Breast epithelium (tissue), 3 donors: ENCODE measurements around the gene FZR1.

ENCODE experiments used
- POLR2A ChIP-seq: fragments of 450-650 bp; IDR thresholded peaks from one replicate; pipeline ENCODE4 v1.6.1; 2016; ENCODE audit warnings: antibody characterized with exemption, mild to moderate bottlenecking, moderate library complexity
- POLR2AphosphoS5 ChIP-seq, 3 donors: sonication (generic); formaldehyde crosslinking; IDR thresholded peaks; one replicate each; pipeline ENCODE4 v1.6.1; 2017; ENCODE audit warnings: antibody characterized with exemption in 3 of 3
- TF ChIP-seq, protein P1 (sequence below), 3 donors: fragments of 450-650 bp; IDR thresholded peaks; one replicate each; pipeline ENCODE4 v1.5.1; 2016 to 2017; ENCODE audit warnings: antibody characterized with exemption in 3 of 3, mild to moderate bottlenecking in 3 of 3, moderate library complexity in 3 of 3

GRCh38 chr19:3585301-3586126, 79.4 kb downstream of the FZR1 start, which contains the start of gene GIPC3:
- no peak for TF ChIP-seq POLR2A
- TF ChIP-seq, protein P1, sequence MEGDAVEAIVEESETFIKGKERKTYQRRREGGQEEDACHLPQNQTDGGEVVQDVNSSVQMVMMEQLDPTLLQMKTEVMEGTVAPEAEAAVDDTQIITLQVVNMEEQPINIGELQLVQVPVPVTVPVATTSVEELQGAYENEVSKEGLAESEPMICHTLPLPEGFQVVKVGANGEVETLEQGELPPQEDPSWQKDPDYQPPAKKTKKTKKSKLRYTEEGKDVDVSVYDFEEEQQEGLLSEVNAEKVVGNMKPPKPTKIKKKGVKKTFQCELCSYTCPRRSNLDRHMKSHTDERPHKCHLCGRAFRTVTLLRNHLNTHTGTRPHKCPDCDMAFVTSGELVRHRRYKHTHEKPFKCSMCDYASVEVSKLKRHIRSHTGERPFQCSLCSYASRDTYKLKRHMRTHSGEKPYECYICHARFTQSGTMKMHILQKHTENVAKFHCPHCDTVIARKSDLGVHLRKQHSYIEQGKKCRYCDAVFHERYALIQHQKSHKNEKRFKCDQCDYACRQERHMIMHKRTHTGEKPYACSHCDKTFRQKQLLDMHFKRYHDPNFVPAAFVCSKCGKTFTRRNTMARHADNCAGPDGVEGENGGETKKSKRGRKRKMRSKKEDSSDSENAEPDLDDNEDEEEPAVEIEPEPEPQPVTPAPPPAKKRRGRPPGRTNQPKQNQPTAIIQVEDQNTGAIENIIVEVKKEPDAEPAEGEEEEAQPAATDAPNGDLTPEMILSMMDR (IDR thresholded peaks at IDR 0.05): no peak
- no peak for TF ChIP-seq POLR2AphosphoS5 (IDR thresholded peaks at IDR 0.05)
